Stimulated activated CD4-positive, alpha-beta T cell treated with anti-CD3 and anti-CD28 coated beads, Interleukin-4, amount 100 ng/mL, for 4 hours (primary cell): Measurements from ENCODE around the gene NUP210L.

Experiments
- DNase-seq, 2 experiments: peaks; one replicate each; pipeline ENCODE4 v3.0.0-alpha.2; 2020

Gene NUP210L

DNA sequence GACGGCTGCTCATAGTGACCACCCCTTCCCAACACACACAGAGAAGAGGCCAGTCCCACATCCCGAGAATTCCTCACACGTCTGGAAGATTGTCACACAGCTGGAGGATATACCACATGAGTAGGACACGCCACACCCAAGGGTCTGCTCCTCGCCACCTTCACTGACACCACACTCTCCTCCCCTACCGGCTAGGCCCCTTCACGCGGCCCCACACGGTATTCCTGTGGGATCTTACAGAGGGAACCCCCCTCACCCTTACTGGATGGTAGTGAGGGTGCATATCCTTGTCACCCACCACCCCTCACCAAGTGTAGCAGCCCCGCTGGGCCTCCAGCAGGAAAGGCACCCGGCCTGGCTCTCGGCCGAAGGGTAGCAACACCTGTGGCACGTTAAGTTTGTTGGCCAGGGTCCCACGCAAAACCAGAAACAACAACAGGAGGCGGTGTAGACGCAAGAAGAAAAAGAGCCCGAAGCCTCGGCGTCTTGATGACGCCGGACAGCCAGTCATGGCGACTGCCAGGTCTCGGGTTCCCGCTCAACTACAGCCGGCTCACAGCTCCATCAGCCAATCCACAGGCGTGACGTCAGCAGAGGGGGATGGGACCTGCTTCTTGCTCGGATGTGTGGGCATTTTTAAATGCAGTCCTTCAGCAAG, at the start of gene NUP210L:
TSS of gene NUP210L (minus strand) at position 540 of the 658 bp plus-strand sequence.
- no peak for DNase-seq

DNA sequence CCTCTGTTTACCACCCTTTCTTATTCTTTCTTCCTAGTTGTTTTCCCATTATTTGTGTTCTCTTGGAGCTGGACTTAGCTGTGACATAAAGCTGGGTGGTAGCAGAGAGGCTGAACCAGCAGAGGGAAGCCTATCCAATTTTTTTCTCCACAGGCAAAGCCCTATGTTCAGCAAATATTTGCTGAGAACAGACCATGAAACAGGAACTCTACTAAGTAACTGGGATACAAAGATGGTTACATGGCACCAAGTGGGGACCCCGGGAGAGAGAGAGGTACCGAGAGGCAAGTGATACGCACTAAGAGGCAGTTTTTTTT, 44.6 kb upstream of the NUP210L start:
- no peak for DNase-seq

DNA sequence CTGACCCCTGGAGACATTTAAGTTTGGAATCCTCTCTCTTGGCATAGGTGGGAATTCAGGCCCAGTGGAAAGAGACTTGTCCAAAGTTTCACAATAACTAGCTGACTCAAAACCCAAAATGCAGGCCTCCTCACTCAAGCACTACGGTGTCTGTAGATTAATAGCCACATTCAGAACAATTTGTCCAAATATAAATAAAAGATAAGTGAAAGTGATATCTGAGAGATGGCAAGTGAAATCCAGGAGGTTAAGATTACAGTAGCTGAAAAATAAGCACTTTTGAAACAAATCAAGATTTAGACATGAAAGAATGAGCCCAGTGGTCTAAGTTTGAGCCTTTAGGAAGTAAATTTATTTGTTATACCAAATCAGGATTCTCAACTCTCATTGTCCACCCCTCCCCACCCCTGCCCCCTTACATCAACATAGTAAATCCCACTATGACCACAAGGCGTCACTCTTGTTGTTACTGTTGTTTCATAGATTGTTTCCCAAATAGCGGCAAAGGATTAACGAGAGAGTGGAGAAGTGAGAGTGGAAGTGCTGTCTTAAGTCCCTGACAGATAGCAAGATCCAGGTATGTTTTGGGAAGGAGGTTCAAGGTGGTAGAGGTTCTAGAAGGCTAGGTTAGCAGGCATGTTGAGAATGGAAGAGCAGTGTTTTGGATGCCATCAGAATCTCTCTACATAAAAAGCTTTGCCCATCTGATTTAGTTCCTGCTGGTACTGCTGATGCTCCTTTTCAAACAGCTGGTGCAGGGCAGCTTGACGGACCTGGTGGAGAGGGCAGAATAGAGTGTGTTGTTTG, 44.1 kb upstream of the NUP210L start:
- DNase-seq, result no peak

DNA sequence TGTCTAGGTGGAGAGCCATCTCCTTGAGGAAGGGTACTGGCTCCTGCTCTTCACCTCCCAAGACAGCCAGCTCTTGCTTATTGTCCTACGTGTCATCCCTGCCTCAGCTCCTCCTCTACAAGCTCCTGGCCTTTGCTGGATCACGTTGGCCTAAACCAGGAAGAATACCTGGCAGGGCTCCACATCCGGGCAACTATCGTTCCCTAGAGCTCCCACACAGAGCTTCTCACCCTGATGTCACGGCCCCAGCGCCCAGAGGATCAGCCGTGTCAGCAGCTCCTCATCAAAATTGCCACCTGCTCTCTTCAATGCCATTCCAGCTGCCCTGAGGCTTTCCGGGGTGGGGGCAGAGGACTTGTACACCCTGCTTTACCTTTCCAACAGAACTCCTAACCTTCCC, 38.9 kb upstream of the NUP210L start:
- DNase-seq, result no peak

DNA sequence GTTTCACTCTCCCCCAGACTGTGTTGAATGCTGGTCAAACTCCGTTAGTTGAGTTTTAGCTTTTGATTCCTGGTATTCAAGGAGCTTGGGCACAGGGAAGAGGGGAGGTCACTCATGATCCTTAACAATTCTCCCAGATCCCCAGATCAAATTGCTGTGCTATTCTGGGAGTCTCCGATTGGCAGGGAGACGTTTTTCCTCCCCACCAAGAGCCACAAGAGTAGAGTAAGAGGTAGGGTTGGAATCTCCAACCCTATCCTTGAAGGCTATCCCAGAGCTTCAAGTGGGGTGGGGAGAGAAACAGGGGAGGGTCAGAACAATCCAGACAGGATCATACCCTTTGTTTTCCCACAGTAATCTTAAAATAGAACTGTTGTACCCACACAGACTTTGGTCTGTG, 37.6 kb upstream of the NUP210L start:
- no peak for DNase-seq

DNA sequence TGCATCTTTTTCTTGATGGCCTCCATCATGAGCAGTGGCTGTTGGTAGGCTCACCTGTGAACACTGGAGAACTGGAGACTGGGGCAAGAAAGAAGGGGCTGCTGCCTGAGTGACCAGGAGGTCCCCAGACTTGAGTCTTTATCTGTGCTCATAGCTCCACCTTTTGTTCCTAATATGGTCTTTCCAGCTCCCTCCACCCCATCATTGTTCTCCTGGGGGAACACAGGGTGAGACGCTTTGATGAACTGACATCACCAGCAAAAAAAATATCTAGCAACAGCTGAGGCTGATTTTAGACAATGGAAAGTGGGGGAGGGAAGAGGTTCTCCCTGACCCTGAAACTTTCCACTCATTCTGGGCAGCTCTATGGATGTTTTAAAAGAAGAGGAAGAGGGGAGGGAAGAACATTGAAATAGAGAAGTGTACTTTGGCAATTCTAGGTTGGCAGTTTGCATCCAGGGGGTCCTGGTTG, 37.2 kb upstream of the NUP210L start, which contains the start of gene TPM3:
TSS of gene TPM3 (minus strand) at position 111 of the 472 bp plus-strand sequence. CDS start at position 29, 82 bp downstream.
- no peak for DNase-seq

DNA sequence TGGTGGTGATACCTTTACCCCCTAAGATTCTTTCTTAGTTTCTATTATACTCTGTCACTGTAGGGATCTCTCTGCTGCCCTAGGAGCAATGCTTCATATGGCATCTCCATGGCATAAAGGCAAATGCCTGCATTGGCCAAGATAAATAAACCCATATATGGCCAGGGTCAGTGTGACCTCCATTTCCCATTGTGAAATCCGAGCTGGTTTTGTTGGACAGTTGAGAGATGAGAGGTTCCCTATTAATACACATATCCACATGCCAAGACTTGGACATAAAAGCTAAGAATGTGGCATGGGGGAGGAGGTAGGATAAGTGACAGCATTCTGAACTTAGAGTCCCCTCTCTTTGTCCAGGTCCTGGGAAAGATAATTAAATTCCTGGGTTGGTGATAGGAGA, 35.7 kb upstream of the NUP210L start:
- no peak for DNase-seq

DNA sequence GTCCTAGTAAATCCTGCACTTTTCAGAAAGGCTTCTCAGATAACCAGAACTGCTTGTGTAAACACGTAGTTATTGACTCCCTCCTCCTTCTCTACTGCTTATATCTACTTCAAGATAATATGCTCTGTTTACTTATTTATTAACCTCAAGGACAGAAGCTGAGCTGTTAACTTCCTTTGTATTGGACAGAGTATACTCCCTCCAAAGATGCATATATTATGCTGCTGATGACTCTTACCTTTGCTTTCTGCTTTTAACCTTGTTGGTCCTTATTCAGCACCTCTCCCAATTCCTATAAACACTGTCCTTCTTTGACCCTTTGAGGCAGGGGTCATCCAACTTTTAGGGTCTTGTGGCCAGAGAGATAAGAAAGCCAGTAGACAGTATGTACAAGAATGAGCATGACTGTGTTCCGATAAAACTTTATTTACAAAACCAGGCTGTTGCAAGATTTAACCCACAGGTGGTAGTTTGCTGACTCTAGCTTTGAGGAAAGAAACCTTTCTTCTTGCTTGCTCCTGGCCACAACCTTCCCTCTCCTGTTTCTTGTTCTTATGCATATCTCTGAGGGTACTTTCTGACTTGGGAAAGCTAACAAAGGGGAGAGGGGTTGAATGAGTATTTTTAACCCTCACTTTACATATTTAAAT, 32.1 kb upstream of the NUP210L start:
- no peak for DNase-seq

DNA sequence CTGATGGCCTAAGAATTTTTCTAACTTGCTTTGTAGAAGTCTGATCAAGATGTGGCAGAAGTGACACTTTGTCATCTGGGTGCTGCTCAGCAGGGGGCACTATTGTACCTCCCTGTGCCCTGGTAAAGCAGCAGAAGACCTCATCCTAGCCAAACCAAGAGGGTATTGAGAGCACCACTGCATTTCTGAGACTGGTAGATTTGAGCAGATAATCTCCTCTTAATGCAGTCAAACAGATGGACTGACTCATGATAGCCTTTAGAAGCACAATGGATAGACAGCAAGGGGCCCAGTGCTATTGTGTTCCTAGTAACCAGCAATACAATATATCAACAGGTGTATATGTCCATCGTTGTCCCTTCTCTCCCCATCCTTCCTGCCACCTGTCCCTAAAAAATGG, 31.3 kb upstream of the NUP210L start:
- DNase-seq, result peak; percentile 58 to 65

DNA sequence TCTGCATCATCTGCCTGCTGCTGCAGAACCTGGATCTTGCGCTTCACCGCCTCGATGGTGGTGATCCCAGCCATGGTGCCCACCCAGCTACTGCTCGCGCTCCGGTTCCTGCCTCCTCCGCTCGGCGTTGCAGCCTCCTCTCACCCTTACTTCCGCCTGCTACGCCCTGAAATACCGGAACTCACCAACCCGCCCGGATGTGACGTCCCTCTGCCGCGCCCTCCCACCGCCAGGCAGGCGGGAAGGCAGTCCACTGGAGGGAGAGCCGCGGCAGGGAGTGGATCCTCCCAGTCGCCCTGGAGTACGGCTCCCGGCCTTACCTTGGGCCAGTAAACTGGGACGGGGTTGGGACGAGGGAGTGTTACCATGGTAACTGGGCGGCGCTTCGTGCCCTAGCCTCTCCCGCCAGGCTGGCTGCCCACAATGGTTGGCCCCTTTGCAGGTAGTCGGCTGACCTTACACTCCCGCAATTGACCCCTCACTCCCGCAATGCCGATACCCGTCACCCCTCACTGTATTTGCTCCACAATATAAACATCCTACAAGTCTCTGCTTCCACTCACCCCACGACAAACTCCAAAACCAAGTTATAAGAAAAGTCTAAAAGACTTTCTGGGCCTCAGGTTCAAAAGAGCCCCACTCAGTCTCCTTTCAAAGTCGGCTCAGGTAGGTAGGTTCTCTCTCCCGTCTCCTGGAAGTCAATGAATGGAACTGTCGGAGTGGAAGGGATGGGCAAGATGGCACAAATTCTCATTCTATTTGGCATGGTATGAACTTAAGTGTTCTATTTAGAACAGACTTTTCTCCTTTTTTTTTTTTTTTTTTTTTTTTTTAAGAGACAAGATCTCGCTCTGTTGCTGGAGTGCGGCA, 28.4 kb upstream of the NUP210L start:
- DNase-seq, result peak; percentile 92

DNA sequence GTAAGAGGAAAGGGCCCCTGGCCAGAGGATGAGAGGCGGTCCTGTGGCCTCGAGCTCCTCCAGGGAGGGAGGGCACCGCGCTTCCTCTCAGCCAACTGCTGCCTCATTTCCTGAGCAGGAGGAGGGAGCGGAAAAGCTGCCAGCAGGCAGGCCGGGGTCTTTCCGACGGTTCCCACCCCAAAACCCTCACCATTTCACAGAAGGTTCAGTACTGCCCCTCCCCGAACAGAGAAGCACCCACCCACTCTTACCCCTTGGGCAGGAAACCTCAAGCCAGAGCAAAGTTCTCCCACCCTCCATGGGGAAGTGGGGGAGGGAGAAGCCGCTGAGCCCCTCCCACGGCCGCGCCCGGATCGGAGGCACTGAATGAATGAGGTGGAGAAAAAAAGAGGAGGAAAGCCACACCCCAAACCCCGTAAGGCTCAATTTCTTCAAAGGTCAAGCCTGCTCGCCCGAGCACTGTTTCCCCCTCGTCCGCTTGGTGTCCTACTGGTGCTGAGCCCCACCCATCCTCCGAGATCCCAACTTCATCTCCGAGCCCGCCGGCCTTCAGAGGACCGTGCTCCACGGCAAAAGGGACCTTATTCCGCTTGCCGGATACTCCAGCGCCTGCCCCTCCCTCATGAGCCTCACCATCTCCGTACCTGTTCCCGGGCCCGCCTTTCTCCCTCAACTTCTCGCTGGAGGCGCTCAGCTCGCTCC, 27.6 kb upstream of the NUP210L start:
- DNase-seq, result peak; percentile 67 to 68

DNA sequence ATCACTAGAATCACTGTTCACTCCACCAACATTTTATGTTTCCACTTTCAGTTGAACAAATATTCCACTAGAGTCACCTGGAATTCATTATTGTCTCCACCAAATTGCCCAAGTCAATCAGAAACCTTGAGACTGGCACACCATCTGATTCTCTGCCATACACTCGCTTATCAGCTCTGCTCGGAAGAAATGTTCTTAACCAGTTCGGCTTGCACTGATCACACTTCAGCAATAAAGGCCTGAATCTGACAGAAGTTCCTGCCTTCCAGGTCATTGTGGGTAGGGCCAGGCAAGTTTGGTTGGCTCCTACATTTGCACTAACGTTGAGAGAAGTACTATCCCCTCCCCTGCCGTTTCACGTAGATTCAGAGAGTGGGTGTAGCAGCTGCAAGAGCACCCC, 27.1 kb upstream of the NUP210L start:
- no peak for DNase-seq

DNA sequence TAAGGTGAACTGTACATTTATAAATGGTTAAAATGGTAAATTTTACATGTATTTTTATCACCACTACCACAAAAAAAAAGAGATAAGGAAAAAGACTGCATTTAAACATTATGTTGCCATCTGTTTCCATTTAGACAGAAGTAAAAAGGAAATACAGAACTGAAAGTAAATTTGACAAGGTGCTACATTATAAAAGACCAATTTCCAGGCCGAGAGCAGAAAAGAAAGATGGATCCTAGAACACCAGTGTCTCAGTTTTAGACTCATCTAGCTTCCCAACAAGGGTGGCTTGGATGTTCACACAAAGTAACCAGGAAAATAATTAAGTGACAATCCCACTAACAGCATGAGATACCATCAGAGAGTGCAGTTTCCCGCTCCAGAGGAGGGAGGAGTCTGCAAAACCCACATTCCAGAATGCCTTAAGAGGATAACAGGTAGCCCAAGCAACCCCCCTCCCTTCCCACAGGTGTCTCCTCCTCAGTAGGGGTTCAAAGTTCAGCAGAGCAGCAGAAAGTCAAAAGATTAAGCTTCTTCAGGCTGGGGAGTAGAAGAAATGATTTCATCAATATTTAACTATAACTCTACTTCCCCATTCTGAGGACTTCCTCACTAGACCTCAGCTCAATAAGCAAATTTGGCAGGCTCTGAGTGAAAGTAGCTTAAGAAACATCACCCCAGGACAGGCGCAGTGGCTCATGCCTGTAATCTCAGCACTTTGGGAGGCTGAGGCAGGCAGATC, 25.2 kb upstream of the NUP210L start:
- DNase-seq, result no peak

DNA sequence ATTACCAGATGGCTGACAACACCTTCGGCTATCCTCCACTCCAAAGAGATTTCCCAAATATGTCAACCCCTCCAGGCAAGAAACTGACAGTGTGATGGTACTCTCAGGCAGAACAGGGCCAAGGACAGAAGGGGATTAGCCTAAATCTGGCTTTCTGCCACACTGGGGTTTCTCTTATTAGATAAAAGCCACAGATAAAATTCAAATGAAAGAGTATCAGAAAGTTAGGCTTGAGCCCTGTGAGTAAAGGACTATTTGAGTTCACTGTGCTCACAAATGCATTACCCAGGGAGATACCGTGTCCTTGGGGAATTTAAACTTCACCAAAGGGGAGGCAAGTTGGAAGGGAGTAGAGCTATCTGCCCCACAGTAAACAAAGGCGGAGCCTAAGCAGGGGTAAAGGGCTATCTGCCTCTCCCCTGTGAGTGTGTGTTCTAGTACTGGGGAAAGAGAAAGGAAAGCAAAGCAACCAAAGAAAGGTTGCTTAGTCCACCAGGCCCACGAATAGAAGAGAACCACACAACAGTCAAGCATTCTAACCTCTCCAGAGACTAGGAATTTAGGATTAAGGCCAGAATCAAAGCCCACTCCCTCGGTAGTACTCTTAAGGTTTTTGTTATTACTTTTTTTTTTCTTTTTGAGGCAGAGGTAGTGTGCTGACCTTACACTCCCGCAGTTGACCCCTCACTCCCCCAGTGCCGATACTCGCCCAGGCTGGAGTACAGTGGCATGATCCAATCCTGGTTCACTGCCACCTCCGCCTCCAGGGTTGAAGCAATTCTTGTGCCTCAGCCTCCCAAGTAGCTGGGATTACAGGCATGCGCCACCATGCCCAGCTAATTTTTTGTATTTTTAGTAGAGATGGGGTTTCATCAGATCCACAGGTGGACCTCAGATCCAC, 24.3 kb upstream of the NUP210L start:
- DNase-seq, result no peak

DNA sequence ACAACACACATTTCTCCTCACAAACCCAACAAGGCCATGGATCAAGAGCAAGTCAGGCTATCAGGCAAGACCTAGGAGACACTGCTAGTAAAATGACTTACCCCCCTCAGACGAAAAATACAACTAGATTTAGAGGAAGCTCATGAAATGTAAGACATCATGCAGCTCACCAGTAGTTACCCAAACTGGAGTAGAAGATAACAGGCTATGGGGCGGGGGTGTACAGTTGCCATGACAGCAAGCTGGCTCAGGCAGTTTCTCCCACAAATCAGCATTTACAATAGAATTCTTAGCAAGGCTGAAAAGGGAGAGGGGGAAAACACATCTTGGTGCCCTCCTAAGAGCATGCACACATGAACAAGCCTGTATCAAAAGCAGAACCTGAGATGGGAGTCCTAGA, 23.1 kb upstream of the NUP210L start:
- DNase-seq, result peak in 1 of 2 experiments; percentile 25

DNA sequence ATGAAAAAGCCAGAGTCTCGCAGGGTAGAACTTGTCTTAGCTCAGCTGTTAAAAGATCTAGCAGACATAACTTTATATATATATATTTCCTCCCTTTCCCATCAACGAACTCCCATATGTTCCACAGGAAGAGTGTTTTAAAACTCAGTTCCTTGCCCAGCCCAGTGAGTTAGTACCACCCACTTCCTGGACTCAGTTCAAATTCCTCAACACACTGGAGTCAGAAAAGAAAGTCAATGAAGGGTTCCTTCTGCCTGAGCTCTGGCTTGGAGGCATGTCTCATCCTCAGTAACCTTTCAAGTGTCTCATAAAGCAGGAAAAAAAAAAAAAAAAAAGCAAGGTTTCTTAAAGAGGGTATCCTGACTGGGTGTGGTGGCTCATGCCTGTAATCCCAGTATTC, 21.5 kb upstream of the NUP210L start:
- DNase-seq, result no peak

DNA sequence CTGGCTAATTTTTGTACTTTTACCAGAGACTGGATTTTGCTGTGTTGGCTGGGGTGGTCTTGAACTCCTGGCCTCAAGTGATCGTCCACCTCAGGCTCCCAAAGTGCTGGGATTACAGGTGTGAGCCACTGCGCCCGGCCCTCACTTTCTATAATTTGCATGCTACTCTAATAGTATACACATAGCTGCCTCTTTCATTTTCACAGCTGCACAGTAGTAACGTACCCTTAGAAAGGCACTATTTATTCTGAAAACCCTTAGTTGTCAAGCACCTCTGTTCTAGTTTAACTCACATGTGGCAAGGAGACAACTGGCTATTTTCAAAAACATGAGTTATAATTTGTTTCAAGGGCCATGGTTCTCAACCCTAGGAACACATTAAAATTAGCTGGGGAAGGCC, 19.8 kb upstream of the NUP210L start:
- no peak for DNase-seq

DNA sequence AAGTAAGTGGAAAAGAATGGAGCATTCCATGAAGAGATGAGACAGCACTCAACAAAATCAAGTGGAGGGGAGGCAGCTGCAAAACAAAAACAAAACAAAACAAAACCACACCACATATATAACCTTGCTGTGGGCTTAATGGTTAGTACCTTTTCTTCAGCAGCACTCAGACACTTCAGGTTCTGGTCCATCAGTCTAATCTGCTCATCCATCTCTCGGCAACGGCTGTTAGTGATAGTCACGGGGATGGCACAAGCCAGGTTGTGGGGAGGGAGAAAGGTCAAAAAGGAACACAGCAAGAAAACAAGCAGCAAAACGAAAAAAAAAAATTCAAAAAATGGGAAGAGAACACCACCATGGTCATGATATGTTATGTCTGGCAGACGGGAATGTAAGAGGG, 17.0 kb upstream of the NUP210L start:
- no peak for DNase-seq

DNA sequence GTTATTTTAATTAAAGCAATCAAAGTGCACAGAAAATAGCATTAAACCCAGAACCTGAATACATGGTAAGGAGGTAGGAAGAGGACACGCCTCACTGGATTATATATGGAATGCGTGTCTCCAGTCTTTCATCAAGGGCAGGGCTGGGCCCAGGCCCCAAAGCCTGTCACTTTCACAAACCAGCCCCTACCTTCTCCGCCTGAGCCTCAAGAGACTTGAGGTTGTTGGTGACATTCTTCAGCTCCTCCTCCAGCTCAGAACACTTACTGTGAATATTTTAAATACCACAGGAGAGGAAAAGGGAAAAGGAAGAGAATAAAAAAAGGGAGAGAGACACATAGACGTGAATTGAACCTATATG, 16.3 kb upstream of the NUP210L start:
- no peak for DNase-seq

DNA sequence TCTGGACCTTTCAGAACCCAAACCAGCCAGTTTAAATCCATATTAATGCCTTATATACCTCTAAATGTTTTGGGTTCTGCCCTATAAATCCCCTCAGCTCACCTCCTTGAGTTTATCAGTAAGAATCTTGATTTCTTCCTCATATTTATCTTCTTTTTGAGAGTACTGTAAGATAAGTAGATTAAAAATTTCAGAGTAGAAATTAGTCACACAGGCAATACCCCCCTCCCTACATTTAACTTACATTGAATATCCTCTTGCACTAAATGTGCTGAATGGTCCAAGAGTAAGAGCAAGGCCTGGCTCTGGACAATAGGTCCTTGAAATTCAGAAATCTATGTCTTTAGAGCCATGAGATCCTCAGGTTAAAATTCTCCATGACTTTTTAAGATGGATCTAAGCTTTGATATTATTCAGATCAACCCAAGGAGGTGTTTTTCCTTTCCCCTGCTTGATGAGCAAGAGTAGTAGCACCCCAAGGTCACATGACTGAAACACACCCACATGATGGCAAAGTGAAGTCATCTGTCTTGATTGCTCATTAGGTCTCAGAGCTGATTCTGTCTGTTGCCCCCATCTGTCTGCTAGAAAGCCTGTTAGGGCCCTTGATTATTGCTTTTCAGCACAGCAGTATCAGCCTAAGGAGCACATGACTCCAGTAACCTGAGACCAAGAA, 15.8 kb upstream of the NUP210L start:
- DNase-seq, result peak; percentile 24 to 70
